GM12892 (cell line): ENCODE results near the gene ERMN.
"Not testable (repeated sequence)": the region's sequence is repeated elsewhere in the genome, so short reads cannot be mapped to it uniquely, and the experiment has no call there.

Experiments used
- DNase-seq: peaks from one replicate; pipeline ENCODE4 v3.0.0; 2011; ENCODE audit not compliant: insufficient read length
- FAIRE-seq: peaks from 2 replicates; lab custom pipeline; 2011; peaks lifted over from hg19 to GRCh38; lab: Jason Lieb, UNC
- POLR2A ChIP-seq: IDR thresholded peaks from 2 replicates; pipeline ENCODE4 v1.6.1; 2011; ENCODE audit warnings: low read depth, low read length, control low read depth
- POLR2AphosphoS5 ChIP-seq: IDR thresholded peaks from 2 replicates; pipeline ENCODE4 v1.6.1; 2011; ENCODE audit warnings: low read depth, low read length, control low read depth
- TAF1 ChIP-seq: IDR thresholded peaks from 2 replicates; pipeline ENCODE4 v1.6.1; 2011; ENCODE audit warnings: low read depth, mild to moderate bottlenecking, control low read depth, low read length, borderline replicate concordance

Gene ERMN

GRCh38 chr2:157287160-157287559 is 38.5 kb downstream of the ERMN start:
- no peak for FAIRE-seq
- no peak for TF ChIP-seq POLR2A
- no peak for TF ChIP-seq TAF1

GRCh38 chr2:157283468-157283867 is 42.2 kb downstream of the ERMN start:
- TF ChIP-seq POLR2AphosphoS5 = no peak
- no peak for TF ChIP-seq POLR2A
- TF ChIP-seq TAF1 = no peak
- FAIRE-seq (no peak), DNase-seq (no peak)

More at GRCh38 chr2:157287160-157287559, 38.5 kb downstream of the ERMN start:
- no peak for DNase-seq

- no peak for TF ChIP-seq POLR2A
- TF ChIP-seq POLR2AphosphoS5 = no peak
- TF ChIP-seq TAF1 = no peak
- DNase-seq (no peak), FAIRE-seq (no peak)
Observed at GRCh38 chr2:157281316-157281715, 44.3 kb downstream of the ERMN start.

GRCh38 chr2:157279311-157279710 is 46.3 kb downstream of the ERMN start:
- FAIRE-seq, DNase-seq: not testable (repeated sequence)

GRCh38 chr2:157271590-157272203 is 53.9 kb downstream of the ERMN start:
- DNase-seq (no peak), FAIRE-seq (no peak)
- no peak for TF ChIP-seq POLR2AphosphoS5
- TF ChIP-seq TAF1 = no peak
- TF ChIP-seq POLR2A = no peak

- DNase-seq (no peak), FAIRE-seq (no peak)
- TF ChIP-seq POLR2A (no peak), POLR2AphosphoS5 (no peak), TAF1 (no peak)
Observed at GRCh38 chr2:157269922-157270321, 55.7 kb downstream of the ERMN start.

GRCh38 chr2:157269060-157269459 is 56.6 kb downstream of the ERMN start:
- TF ChIP-seq POLR2A = no peak
- TF ChIP-seq TAF1 = no peak
- TF ChIP-seq POLR2AphosphoS5 = no peak
- no peak for DNase-seq
- FAIRE-seq = no peak
